Measurements from ENCODE around the gene SYCE3. TPM values are rescaled to one million over a fixed set of nuclear protein-coding genes. Genes with fewer than 3 reads are reported as not detected.

Gene SYCE3
- total RNA-seq, 1 experiment from 2014 or later: not detected

GRCh38 chr22:50568626-50569025, 5.9 kb upstream of the SYCE3 start:
- no peak for DNase-seq (ENCODE audit: low spot score)
- no peaks in the 10 kb centered on the region for H3K4me1 ChIP-seq (ENCODE audit: insufficient read depth, low read length, poor library complexity, severe bottlenecking)
- no peak overlapping the region for H3K27ac ChIP-seq (ENCODE audit: low read depth, low read length, poor library complexity, severe bottlenecking)
- no TSS peak for BruUV-seq (replicated peaks)
- peaks cover 12% of the 10 kb centered on the region for H3K36me3 ChIP-seq (ENCODE audit: insufficient read depth, low read length, poor library complexity, severe bottlenecking)
- no peaks in the 10 kb centered on the region for H3K27me3 ChIP-seq (replicated peaks; ENCODE audit: insufficient read depth, low read depth, low read length, poor library complexity)
- ChIA-PET POLR2A (ENCODE audit: low non-redundant PET) (no interaction called here), CTCF (no interaction called here)
- intact Hi-C loops (cut with micrococcal nuclease; ENCODE audit: unreplicated experiment): no loop called here
- H3K4me3 ChIP-seq (ENCODE audit: low read depth, low read length, poor library complexity, severe bottlenecking): no peak overlapping the region
- H3K9me3 ChIP-seq (ENCODE audit: low read depth, low read length, poor library complexity, severe bottlenecking): no peaks in the 10 kb centered on the region
- TF ChIP-seq CTCF (conservative IDR thresholded peaks at IDR 0.05; ENCODE audit: low read depth, low read length) (no peak), EZH2 (IDR thresholded peaks at IDR 0.05; ENCODE audit: borderline replicate concordance, low read depth, low read length, poor library complexity, severe bottlenecking) (no peak)

GRCh38 chr22:50567721-50568252, 5.1 kb upstream of the SYCE3 start:
- Histone ChIP-seq H3K4me1 (ENCODE audit: insufficient read depth, low read length, poor library complexity, severe bottlenecking) (no peaks in the 10 kb centered on the region), H3K4me3 (ENCODE audit: low read depth, low read length, poor library complexity, severe bottlenecking) (no peak overlapping the region), H3K27me3 (replicated peaks; ENCODE audit: insufficient read depth, low read depth, low read length, poor library complexity) (no peaks in the 10 kb centered on the region), H3K27ac (ENCODE audit: low read depth, low read length, poor library complexity, severe bottlenecking) (no peak overlapping the region), H3K9me3 (ENCODE audit: low read depth, low read length, poor library complexity, severe bottlenecking) (no peaks in the 10 kb centered on the region), H3K36me3 (ENCODE audit: insufficient read depth, low read length, poor library complexity, severe bottlenecking) (peaks cover 12% of the 10 kb centered on the region)
- TF ChIP-seq EZH2 (IDR thresholded peaks at IDR 0.05; ENCODE audit: borderline replicate concordance, low read depth, low read length, poor library complexity, severe bottlenecking) (no peak), CTCF (conservative IDR thresholded peaks at IDR 0.05; ENCODE audit: low read depth, low read length) (no peak)
- DNase-seq (ENCODE audit: low spot score): no peak
- intact Hi-C loops (cut with micrococcal nuclease; ENCODE audit: unreplicated experiment): no loop called here
- ChIA-PET CTCF (no interaction called here), POLR2A (ENCODE audit: low non-redundant PET) (no interaction called here)
- BruUV-seq (replicated peaks): no TSS peak

- intact Hi-C loops (cut with micrococcal nuclease; ENCODE audit: unreplicated experiment): no loop called here
These were observed 1.6 kb upstream of the SYCE3 start for GRCh38 chr22:50564289-50564688.

More at GRCh38 chr22:50564289-50564688, 1.6 kb upstream of the SYCE3 start:
- Histone ChIP-seq H3K27me3 (replicated peaks; ENCODE audit: insufficient read depth, low read depth, low read length, poor library complexity) (no peaks in the 10 kb centered on the region), H3K36me3 (ENCODE audit: insufficient read depth, low read length, poor library complexity, severe bottlenecking) (no peaks in the 10 kb centered on the region), H3K9me3 (ENCODE audit: low read depth, low read length, poor library complexity, severe bottlenecking) (no peaks in the 10 kb centered on the region), H3K27ac (ENCODE audit: low read depth, low read length, poor library complexity, severe bottlenecking) (no peak overlapping the region), H3K4me3 (ENCODE audit: low read depth, low read length, poor library complexity, severe bottlenecking) (no peak overlapping the region), H3K4me1 (ENCODE audit: insufficient read depth, low read length, poor library complexity, severe bottlenecking) (no peaks in the 10 kb centered on the region)
- no TSS peak for BruUV-seq (replicated peaks)
- TF ChIP-seq EZH2 (IDR thresholded peaks at IDR 0.05; ENCODE audit: borderline replicate concordance, low read depth, low read length, poor library complexity, severe bottlenecking) (no peak), CTCF (conservative IDR thresholded peaks at IDR 0.05; ENCODE audit: low read depth, low read length) (no peak)
- ChIA-PET CTCF (no interaction called here), POLR2A (ENCODE audit: low non-redundant PET) (no interaction called here)
- DNase-seq (ENCODE audit: low spot score): no peak
